Fibroblast of lung (primary cell): ENCODE data around the gene CLCF1. TPM values are rescaled to one million over a fixed set of nuclear protein-coding genes. Genes with fewer than 3 reads are reported as not detected.

Experiments
- DNase-seq, 2 donors: peaks; one replicate each; pipeline versions ENCODE4 v3.0.0 to v3.0.0-alpha.2; 2010; ENCODE audit warnings: low read depth in 2 of 2
- H2AFZ ChIP-seq: 2 replicates; pipeline ENCODE4 v1.5.1; 2012; ENCODE audit warnings: low read length, control low read depth, inconsistent platforms
- H3K27ac ChIP-seq: 2 replicates; pipeline ENCODE4 v1.5.1; 2011; ENCODE audit warnings: low read length, control low read depth; ENCODE audit not compliant: insufficient read depth
- H3K27me3 ChIP-seq: 2 replicates; pipeline ENCODE4 v1.5.1; 2011; ENCODE audit warnings: mild to moderate bottlenecking, low read length; ENCODE audit not compliant: control insufficient read depth, insufficient read depth
- H3K36me3 ChIP-seq: 2 replicates; pipeline ENCODE4 v1.5.1; 2011; ENCODE audit warnings: low read length; ENCODE audit not compliant: control insufficient read depth, insufficient read depth
- H3K4me1 ChIP-seq: 2 replicates; pipeline ENCODE4 v1.5.1; 2011; ENCODE audit warnings: low read length; ENCODE audit not compliant: control insufficient read depth, insufficient read depth; ENCODE audit errors: extremely low read depth
- H3K4me2 ChIP-seq: 2 replicates; pipeline ENCODE4 v1.5.1; 2011; ENCODE audit warnings: low read length, control low read depth; ENCODE audit not compliant: insufficient read depth; ENCODE audit errors: extremely low read depth
- H3K4me3 ChIP-seq, 4 experiments: fragments of 200-600 bp in 1 of 4; sonication (generic) in 1 of 4; replicated peaks in 1 of 4; 2 replicates each; pipeline ENCODE4 v1.5.1; 2011 to 2016; ENCODE audit warnings: low read length in 4 of 4, low read depth in 3 of 4, mild to moderate bottlenecking in 3 of 4, control low read depth in 2 of 4, inconsistent platforms in 1 of 4, mixed read lengths in 1 of 4; ENCODE audit not compliant: insufficient read depth in 1 of 4; ENCODE audit errors: control extremely low read depth in 1 of 4
- H3K79me2 ChIP-seq: 2 replicates; pipeline ENCODE4 v1.5.1; 2012; ENCODE audit warnings: mild to moderate bottlenecking, low read length, inconsistent platforms; ENCODE audit not compliant: control insufficient read depth, insufficient read depth
- H3K9ac ChIP-seq: 2 replicates; pipeline ENCODE4 v1.5.1; 2011; ENCODE audit warnings: mild to moderate bottlenecking, low read length, control low read depth; ENCODE audit not compliant: insufficient read depth
- H3K9me3 ChIP-seq: 2 replicates; pipeline ENCODE4 v1.5.1; 2012; ENCODE audit warnings: low read depth, low read length; ENCODE audit not compliant: control insufficient read depth, insufficient read depth
- H4K20me1 ChIP-seq: 2 replicates; pipeline ENCODE4 v1.5.1; 2011; ENCODE audit warnings: low read length; ENCODE audit not compliant: control insufficient read depth, insufficient read depth; ENCODE audit errors: extremely low read depth
- CTCF ChIP-seq, 2 donors: IDR thresholded peaks in 1 of 2; conservative IDR thresholded peaks in 1 of 2; 1 replicate in 1 of 2; 2 replicates in 1 of 2; pipeline ENCODE4 v1.5.1; 2011 to 2012; ENCODE audit warnings: low read length in 2 of 2, control low read depth in 1 of 2, inconsistent platforms in 1 of 2, low read depth in 1 of 2, mild to moderate bottlenecking in 1 of 2
- EZH2 ChIP-seq: IDR thresholded peaks from 2 replicates; pipeline ENCODE4 v1.5.1; 2012; ENCODE audit warnings: low read length, control low read depth, mild to moderate bottlenecking; ENCODE audit errors: missing control alignments
- polyA plus RNA-seq, 2 donors: library from polyadenylated mRNA; depleted of rRNA in 1 of 2; stranded (reverse) in 1 of 2; unstranded in 1 of 2; fragments of >200 nt; gene quantifications; 2 replicates each; pipeline ENCODE4 v1.2.1, GENCODE V29; 2011 to 2012; ENCODE audit warnings: missing spikeins in 1 of 2
- total RNA-seq: library from RNA; depleted of rRNA; stranded (reverse); fragments of >200 nt; gene quantifications from 2 replicates; pipeline ENCODE4 v1.2.1, GENCODE V29; 2014

CLCF1 gene
- total and polyA plus RNA-seq, 2 donors (not counting 1 experiment from before 2014, with no cell fraction given) = 2.3 to 6.0 TPM

DNA sequence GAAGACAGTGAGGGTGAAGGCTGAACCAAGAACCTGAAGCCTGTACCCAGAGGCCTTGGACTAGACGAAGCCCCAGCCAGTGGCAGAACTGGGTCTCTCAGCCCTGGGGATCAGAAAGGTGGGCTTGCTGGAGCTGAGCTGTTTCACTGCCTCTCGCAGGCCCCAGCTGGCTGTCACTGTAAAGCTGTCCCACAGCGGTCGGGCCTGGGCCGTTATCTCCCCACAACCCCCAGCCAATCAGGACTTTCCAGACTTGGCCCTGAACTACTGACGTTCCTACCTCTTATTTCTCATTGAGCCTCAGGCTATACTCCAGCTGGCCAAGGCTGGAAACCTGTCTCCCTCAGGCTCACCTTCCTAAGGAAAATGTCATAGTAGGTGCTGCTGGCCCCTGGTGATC lies 24.1 kb upstream of the CLCF1 start:
- TF ChIP-seq EZH2 (no peak), CTCF (conservative IDR thresholded peaks at IDR 0.05 in 1 of 2, IDR thresholded peaks at IDR 0.05 in 1 of 2; ENCODE audit: low read depth in 1 of 2, low read length in 2 of 2) (no peak)
- Histone ChIP-seq H2AFZ (no peak overlapping the region), H3K4me1 (peaks cover 6% of the 10 kb centered on the region), H3K4me2 (no peak overlapping the region), H3K4me3 (no peak overlapping the region), H3K9ac (no peak overlapping the region), H3K36me3 (peaks cover 21% of the 10 kb centered on the region), H3K27me3 (no peaks in the 10 kb centered on the region), H4K20me1 (no peaks in the 10 kb centered on the region), H3K79me2 (peaks cover 26% of the 10 kb centered on the region), H3K9me3 (no peaks in the 10 kb centered on the region), H3K27ac (no peak overlapping the region)
- DNase-seq = no peak

- no peaks in the 10 kb centered on the region for H3K9me3 ChIP-seq
- peaks cover 28% of the 10 kb centered on the region for H3K79me2 ChIP-seq
- no peak overlapping the region for H2AFZ ChIP-seq
- H4K20me1 ChIP-seq = no peaks in the 10 kb centered on the region
- H3K4me1 ChIP-seq = peaks cover 6% of the 10 kb centered on the region
- no peak overlapping the region for H3K27ac ChIP-seq
- no peak overlapping the region for H3K9ac ChIP-seq
- no peak overlapping the region for H3K4me3 ChIP-seq
- DNase-seq = no peak
- TF ChIP-seq EZH2 (no peak), CTCF (conservative IDR thresholded peaks at IDR 0.05 in 1 of 2, IDR thresholded peaks at IDR 0.05 in 1 of 2; ENCODE audit: low read depth in 1 of 2, low read length in 2 of 2) (no peak)
- no peak overlapping the region for H3K4me2 ChIP-seq
- H3K36me3 ChIP-seq = peaks cover 21% of the 10 kb centered on the region
- H3K27me3 ChIP-seq = no peaks in the 10 kb centered on the region
Observed at GRCh38 chr11:67396587-67397389, 23.4 kb upstream of the CLCF1 start.

DNA sequence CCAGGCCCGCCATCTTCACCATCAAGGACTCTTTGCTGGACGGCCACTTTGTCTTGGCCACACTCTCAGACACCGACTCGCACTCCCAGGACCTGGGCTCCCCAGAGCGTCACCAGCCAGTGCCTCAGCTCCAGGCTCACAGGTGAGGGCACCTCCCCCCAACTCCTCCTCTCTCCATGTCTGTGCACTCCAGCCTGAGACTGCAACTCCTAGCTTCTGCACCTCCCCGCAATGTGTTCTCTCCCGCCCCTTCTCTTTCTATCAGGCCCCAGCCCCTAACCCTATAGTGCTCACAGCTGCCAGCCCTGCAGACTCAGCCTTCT lies 22.8 kb upstream of the CLCF1 start:
- no peak for DNase-seq
- Histone ChIP-seq H3K4me1 (peaks cover 6% of the 10 kb centered on the region), H3K4me3 (no peak overlapping the region), H3K27me3 (no peaks in the 10 kb centered on the region), H2AFZ (no peak overlapping the region), H3K36me3 (peaks cover 21% of the 10 kb centered on the region), H3K9ac (no peak overlapping the region), H3K4me2 (no peak overlapping the region), H3K9me3 (no peaks in the 10 kb centered on the region), H3K79me2 (peaks cover 27% of the 10 kb centered on the region), H3K27ac (no peak overlapping the region), H4K20me1 (no peaks in the 10 kb centered on the region)
- no peak for TF ChIP-seq EZH2
- no peak for TF ChIP-seq CTCF (conservative IDR thresholded peaks at IDR 0.05 in 1 of 2, IDR thresholded peaks at IDR 0.05 in 1 of 2; ENCODE audit: low read depth in 1 of 2, low read length in 2 of 2)
